HG02840 (cell line): ENCODE results near the gene AEN.

Source experiments
- ATAC-seq: cut with Tn5 transposase; IDR thresholded peaks from one replicate; pipeline ENCODE4 v1.9.1; 2021; ENCODE audit warnings: mild to moderate bottlenecking, moderate library complexity, moderate number of reproducible peaks; ENCODE audit not compliant: unreplicated experiment, low FRiP score

The AEN gene

DNA sequence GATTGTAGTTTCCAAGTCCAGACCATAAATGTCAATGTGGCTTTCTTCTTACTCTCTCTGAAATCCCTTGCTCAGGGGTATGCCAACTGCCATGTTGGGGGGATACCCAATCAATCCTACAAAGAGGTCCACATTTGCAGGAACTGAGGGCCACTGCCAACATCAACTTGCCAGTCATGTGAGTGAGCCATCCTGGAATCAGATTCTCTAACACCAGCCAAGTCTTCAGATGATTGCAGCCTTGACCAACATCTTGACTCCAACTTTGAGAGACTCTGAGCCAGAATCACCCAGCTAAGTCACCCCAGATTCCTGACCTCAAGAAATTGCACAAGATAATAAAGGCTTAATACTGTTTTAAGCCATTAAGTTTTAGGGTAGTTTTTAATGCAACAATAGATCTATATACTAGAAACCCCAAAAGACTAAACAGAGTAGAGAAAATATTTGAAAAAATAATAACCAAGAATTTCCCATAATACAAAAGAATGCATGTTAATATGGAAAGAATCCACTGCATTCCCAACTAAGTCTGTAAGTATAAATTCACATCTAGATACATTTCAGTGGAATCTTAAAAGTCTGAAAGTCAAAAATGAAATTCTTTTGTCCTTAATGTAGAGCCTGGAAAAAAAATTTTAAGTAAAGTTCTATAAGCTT, 40.0 kb downstream of the AEN start:
- no peak for ATAC-seq

DNA sequence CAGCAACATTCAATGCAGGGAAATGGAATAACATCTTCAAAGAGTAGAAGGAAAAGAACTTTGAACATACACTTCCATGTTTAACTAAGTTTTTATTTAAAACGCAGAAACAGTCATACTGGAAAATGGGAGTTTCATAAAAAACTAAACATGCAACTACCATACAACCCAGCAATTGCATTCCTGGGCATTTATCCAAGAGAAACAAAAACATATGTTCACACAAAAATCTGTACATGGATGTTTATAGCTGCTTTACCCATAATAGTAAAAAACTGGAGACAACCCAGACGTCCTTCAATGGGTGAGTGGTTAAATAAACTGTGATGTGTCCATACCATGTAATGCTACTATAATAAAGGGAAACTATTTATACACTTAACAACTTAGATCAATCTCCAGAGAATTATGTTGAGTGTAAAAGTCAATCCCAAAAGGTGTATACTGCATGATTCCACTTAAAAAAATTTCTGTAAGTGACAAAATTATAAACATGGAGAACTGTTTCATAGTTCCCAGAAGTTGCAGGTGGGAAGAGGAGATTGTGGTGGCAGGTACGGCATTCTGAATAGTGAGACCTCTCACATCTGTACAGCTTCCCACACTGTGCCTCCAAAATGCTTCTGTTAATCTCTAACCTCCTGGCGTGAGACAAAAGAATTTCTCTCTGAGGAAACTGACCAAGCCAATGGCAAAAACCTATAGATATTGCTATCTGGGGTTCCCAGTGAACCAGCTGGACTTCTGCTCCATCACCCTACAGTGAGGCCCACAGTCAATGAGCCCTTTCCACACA, 40.8 kb downstream of the AEN start:
- ATAC-seq = no peak

DNA sequence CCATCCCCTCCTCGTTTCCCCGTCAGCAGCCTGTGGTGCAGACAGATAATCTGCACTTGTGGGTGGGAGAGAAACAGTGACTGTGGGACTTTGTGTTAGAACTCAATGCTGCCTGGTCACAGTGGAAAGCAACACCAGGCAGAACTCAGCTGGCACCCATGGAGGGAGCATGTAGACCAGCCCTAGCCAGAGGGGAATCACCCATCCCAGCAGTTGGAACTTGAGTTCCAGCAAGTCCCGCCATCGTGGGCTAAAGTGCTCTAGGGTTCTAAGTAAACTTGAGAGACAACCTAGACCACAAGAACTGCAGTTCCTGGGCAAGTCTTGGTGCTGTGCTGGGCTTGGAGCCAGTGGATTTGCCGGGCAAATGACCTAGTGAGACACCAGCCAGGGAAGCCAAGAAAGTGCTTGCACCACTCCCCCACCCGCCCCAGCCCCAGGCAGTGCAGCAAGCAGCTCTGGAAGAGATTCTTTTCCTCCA, 42.0 kb downstream of the AEN start:
- no peak for ATAC-seq

DNA sequence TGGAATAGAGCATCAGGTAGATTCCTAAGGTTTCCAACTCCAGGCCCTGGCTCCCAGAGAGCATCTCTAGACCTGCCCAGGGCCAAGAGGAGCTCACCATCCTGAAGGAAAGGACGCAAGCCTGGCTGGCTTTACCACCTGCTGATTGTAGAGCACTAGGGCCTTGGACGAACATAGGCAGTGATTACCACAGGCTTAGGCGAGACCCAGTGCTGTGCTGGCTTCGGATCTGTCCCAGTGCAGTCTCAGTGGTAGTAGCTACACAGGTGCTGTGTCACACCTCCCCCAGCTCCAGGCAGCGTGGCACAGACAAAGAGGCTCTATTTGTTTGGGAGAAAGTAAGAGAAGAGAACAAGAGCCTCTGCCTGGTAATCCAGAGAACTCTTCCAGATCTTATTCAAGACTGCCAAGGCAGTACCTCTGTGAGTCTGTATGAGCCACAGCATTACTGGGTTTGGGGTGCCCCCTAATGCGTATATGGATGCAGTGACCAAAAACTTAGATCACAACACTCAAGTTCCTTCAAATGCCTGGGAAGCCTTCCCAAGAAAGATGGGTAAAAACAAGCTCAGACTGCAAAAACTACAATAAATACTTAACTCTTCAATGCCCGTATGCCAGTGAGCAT, 43.1 kb downstream of the AEN start:
- no peak for ATAC-seq

DNA sequence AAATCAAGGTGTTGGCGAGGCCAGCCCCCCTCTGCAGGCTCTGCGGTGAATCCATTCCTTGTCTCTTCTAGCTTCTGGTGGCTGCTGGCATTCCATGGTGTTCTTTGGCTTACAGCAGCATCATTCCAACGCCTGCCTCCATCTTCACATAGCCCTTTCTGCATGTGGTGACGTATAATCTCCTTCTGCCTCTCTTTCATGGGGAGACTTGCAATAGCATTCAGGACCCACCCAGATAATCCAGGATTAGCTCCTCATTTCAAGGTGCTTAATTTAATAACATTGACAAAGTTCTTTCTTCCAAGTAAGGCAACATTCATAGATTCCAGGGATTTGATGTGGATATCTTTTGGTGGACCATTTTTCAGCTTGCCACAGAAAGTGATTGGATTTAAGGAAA, 53.5 kb downstream of the AEN start:
- no peak for ATAC-seq

DNA sequence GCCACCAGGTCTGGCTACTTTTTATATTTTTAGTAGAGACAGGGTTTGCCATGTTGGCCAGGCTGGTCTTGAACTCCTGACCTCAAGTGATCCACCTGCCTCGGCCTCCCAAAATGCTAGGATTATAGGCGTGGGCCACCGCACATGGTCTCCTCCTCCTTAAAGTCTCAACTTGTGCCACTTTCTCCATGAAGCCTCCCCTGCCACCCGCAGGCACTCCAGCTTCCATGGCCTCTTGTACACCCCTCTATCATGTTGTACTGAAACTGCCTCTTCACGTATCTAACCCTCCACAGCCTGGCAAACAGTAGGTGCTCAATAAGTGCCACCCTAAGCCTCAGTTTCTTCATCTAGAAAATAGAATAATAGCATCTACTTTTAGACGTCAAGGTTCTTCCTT, 57.6 kb downstream of the AEN start:
- no peak for ATAC-seq

DNA sequence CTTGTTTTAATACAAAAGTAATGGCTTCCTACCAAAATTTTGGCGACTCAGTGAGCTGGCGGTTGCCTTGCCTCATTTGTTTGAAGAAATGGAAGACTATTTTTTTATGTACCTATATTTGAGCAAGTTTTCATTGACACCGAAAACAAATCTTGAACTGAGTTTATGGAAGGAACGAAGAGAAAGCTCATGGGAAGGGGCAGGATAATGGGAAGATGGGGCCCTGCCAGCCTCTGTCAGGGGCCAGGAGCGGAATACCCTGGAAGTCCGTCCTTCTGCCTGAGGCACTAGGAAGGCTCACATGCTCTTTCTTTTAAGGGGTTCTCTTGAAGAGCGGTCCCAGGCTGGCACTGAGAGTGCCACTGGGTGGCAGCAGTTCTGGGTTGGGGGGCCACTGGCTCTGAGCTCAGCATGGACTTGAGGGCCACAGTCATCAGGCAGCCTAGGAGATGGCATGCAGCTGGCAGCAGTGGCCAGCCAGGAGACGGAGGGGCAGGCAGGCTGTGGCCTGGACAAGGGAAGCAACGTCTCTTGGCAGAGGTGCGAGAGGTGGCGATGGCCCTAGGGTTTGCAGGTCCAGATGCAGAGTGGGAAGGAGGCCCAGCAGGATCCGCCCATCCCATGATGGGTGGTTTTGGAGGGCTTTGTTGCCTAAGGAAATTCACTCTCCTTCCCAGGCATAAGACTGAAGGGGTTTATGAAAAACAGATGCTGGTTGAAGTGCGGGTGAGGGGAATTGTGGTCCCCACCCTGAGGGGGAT, 59.3 kb downstream of the AEN start:
- no peak for ATAC-seq

DNA sequence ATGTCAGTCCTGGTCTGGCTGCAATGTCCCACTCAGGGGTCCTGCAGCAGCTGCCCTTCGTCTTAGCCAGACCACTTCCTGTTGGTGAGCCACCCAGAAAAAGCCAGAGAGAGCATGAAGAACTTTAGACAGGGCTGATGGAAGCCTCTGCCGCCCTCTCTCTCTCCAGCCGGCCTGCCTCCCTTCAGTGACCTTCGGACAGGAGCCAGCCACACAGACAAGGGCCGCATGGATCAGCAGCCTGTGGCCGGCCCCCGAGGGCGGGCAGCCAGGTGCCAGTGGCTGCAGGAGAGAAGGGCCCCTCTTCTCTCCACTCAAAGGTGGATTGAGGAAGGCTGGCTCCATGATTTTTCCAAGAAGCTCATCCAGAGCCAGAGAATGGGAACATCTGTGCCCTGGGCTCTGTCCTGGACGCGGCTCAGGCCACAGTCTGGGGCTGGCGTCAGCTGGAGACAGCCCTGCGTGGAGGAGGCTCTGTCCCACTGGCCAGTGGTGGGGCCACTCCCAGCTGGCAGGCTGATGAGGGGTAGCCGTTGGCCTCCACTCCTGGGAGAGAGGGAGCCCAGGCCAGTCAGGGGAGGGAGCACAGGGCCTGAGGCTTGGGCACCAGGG, 60.6 kb downstream of the AEN start:
- ATAC-seq = no peak
